ENCODE data around the gene PTPA. TPM values are rescaled to one million over a fixed set of nuclear protein-coding genes. Genes with fewer than 3 reads are reported as not detected.
A peak's percentile ranks its signal among the peaks of the same experiment; 100 is the strongest.
"Not testable (repeated sequence)": the region's sequence is repeated elsewhere in the genome, so short reads cannot be mapped to it uniquely, and the experiment has no call there.

The PTPA gene
- total and polyA plus RNA-seq, 2 donors (not counting 1 experiment from before 2014, with no cell fraction given): 190 to 203 TPM

- TF ChIP-seq CTCF (conservative IDR thresholded peaks at IDR 0.05 in 1 of 2, IDR thresholded peaks at IDR 0.05 in 1 of 2; ENCODE audit: low read depth in 1 of 2, low read length in 2 of 2) (no peak), EZH2 (IDR thresholded peaks at IDR 0.05; ENCODE audit: low read length, missing control alignments) (no peak)
- H2AFZ ChIP-seq (ENCODE audit: low read length): peak overlapping the region; percentile 94
- peaks cover 25% of the 10 kb centered on the region for H3K79me2 ChIP-seq (ENCODE audit: control insufficient read depth, insufficient read depth, low read length)
Observed at GRCh38 chr9:129111528-129112151, 425 bp downstream of the PTPA start.

GRCh38 chr9:129112526-129112925 is 1.3 kb downstream of the PTPA start:
- Histone ChIP-seq H3K4me3 (replicated peaks in 1 of 4; ENCODE audit: control extremely low read depth in 1 of 4, insufficient read depth in 1 of 4, low read depth in 3 of 4, low read length in 4 of 4) (peak overlapping the region; percentile 79 to 90 (median 86)), H3K27ac (ENCODE audit: insufficient read depth, low read length) (peak overlapping the region; percentile 8), H3K79me2 (ENCODE audit: control insufficient read depth, insufficient read depth, low read length) (peaks cover 28% of the 10 kb centered on the region), H3K4me2 (ENCODE audit: extremely low read depth, insufficient read depth, low read length) (peak overlapping the region; percentile 61)
- not testable (repeated sequence) for DNase-seq (ENCODE audit: low read depth in 2 of 2); H3K4me1 ChIP-seq (ENCODE audit: control insufficient read depth, extremely low read depth, insufficient read depth, low read length); H3K27me3 ChIP-seq (ENCODE audit: control insufficient read depth, insufficient read depth, low read length); H2AFZ ChIP-seq (ENCODE audit: low read length); H3K9me3 ChIP-seq (ENCODE audit: control insufficient read depth, insufficient read depth, low read depth, low read length); H4K20me1 ChIP-seq (ENCODE audit: control insufficient read depth, extremely low read depth, insufficient read depth, low read length); H3K9ac ChIP-seq (ENCODE audit: insufficient read depth, low read length); H3K36me3 ChIP-seq (ENCODE audit: control insufficient read depth, insufficient read depth, low read length)

More at GRCh38 chr9:129111528-129112151, 425 bp downstream of the PTPA start:
- H3K27me3 ChIP-seq (ENCODE audit: control insufficient read depth, insufficient read depth, low read length): no peaks in the 10 kb centered on the region
- peaks cover 4% of the 10 kb centered on the region for H3K36me3 ChIP-seq (ENCODE audit: control insufficient read depth, insufficient read depth, low read length)
- no peaks in the 10 kb centered on the region for H4K20me1 ChIP-seq (ENCODE audit: control insufficient read depth, extremely low read depth, insufficient read depth, low read length)
- H3K4me2 ChIP-seq (ENCODE audit: extremely low read depth, insufficient read depth, low read length): peak overlapping the region; percentile 61
- peak overlapping the region; percentile 98 for H3K27ac ChIP-seq (ENCODE audit: insufficient read depth, low read length)
- peaks cover 4% of the 10 kb centered on the region for H3K4me1 ChIP-seq (ENCODE audit: control insufficient read depth, extremely low read depth, insufficient read depth, low read length)
- peak overlapping the region; percentile 79 to 90 (median 86) for H3K4me3 ChIP-seq (replicated peaks in 1 of 4; ENCODE audit: control extremely low read depth in 1 of 4, insufficient read depth in 1 of 4, low read depth in 3 of 4, low read length in 4 of 4)
- no peaks in the 10 kb centered on the region for H3K9me3 ChIP-seq (ENCODE audit: control insufficient read depth, insufficient read depth, low read depth, low read length)
- H3K9ac ChIP-seq (ENCODE audit: insufficient read depth, low read length): peak overlapping the region; percentile 82
- DNase-seq (ENCODE audit: low read depth in 2 of 2): peak; percentile 56 to 68

- TF ChIP-seq CTCF (conservative IDR thresholded peaks at IDR 0.05 in 1 of 2, IDR thresholded peaks at IDR 0.05 in 1 of 2; ENCODE audit: low read depth in 1 of 2, low read length in 2 of 2): no peak
- TF ChIP-seq EZH2 (IDR thresholded peaks at IDR 0.05; ENCODE audit: low read length, missing control alignments): no peak
- no peak overlapping the region for H3K9ac ChIP-seq (ENCODE audit: insufficient read depth, low read length)
- no peak overlapping the region for H3K4me3 ChIP-seq (replicated peaks in 1 of 4; ENCODE audit: control extremely low read depth in 1 of 4, insufficient read depth in 1 of 4, low read depth in 3 of 4, low read length in 4 of 4)
- peaks cover 27% of the 10 kb centered on the region for H3K79me2 ChIP-seq (ENCODE audit: control insufficient read depth, insufficient read depth, low read length)
- peaks cover 4% of the 10 kb centered on the region for H3K4me1 ChIP-seq (ENCODE audit: control insufficient read depth, extremely low read depth, insufficient read depth, low read length)
- H3K27ac ChIP-seq (ENCODE audit: insufficient read depth, low read length): no peak overlapping the region
- H3K27me3 ChIP-seq (ENCODE audit: control insufficient read depth, insufficient read depth, low read length): no peaks in the 10 kb centered on the region
- no peaks in the 10 kb centered on the region for H4K20me1 ChIP-seq (ENCODE audit: control insufficient read depth, extremely low read depth, insufficient read depth, low read length)
- H3K9me3 ChIP-seq (ENCODE audit: control insufficient read depth, insufficient read depth, low read depth, low read length): no peaks in the 10 kb centered on the region
- H3K4me2 ChIP-seq (ENCODE audit: extremely low read depth, insufficient read depth, low read length): no peak overlapping the region
- H3K36me3 ChIP-seq (ENCODE audit: control insufficient read depth, insufficient read depth, low read length): no peaks in the 10 kb centered on the region
- no peak for DNase-seq (ENCODE audit: low read depth in 2 of 2)
- H2AFZ ChIP-seq (ENCODE audit: low read length): no peak overlapping the region
Observed at GRCh38 chr9:129113645-129114304, 2.6 kb downstream of the PTPA start.
